HG03175 (cell line): ENCODE measurements around the gene PIGR.

Source experiments
- ATAC-seq: cut with Tn5 transposase; IDR thresholded peaks from one replicate; pipeline ENCODE4 v1.9.1; 2021; ENCODE audit warnings: mild to moderate bottlenecking, moderate library complexity; ENCODE audit not compliant: unreplicated experiment

The PIGR gene

GRCh38 chr1:206946261-206946660, at the start of gene PIGR:
PIGR (minus strand) TSS chr1:206946466; CDS start chr1:206940531, 5,935 bp downstream.
- ATAC-seq: no peak

- no peak for ATAC-seq
Measured at GRCh38 chr1:206992790-206993189, 46.5 kb upstream of the PIGR start.

- no peak for ATAC-seq
Measured at GRCh38 chr1:206987873-206988272, 41.6 kb upstream of the PIGR start.

- no peak for ATAC-seq
Measured at GRCh38 chr1:206986885-206987284, 40.6 kb upstream of the PIGR start.

GRCh38 chr1:206986402-206986801, 40.1 kb upstream of the PIGR start:
- no peak for ATAC-seq

- no peak for ATAC-seq
Measured at GRCh38 chr1:206985162-206985749, 39.0 kb upstream of the PIGR start.

- peak; percentile 82 for ATAC-seq
Measured at GRCh38 chr1:206982216-206982615, 36.0 kb upstream of the PIGR start.

- no peak for ATAC-seq
Measured at GRCh38 chr1:206979379-206980043, 33.2 kb upstream of the PIGR start.

GRCh38 chr1:206978259-206978658, 32.0 kb upstream of the PIGR start:
- ATAC-seq: no peak

- no peak for ATAC-seq
Measured at GRCh38 chr1:206975306-206975705, 29.0 kb upstream of the PIGR start.

GRCh38 chr1:206974140-206974539, 27.9 kb upstream of the PIGR start:
- ATAC-seq: no peak

GRCh38 chr1:206972728-206973127, 26.5 kb upstream of the PIGR start:
- ATAC-seq: no peak

GRCh38 chr1:206971029-206971655, 24.9 kb upstream of the PIGR start:
- peak; percentile 48 for ATAC-seq

- no peak for ATAC-seq
Measured at GRCh38 chr1:206970446-206970845, 24.2 kb upstream of the PIGR start, which contains the start of gene FCAMR. FCAMR (minus strand) TSS chr1:206970460; CDS start chr1:206970125, 335 bp downstream.

- ATAC-seq: no peak
Measured at GRCh38 chr1:206969090-206969489, 22.8 kb upstream of the PIGR start.

- ATAC-seq: peak; percentile 64
Measured at GRCh38 chr1:206967096-206967849, 21.0 kb upstream of the PIGR start.

- ATAC-seq: no peak
Measured at GRCh38 chr1:206965781-206966180, 19.5 kb upstream of the PIGR start.

GRCh38 chr1:206963740-206964139, 17.5 kb upstream of the PIGR start:
- ATAC-seq: no peak

GRCh38 chr1:206963119-206963712, 16.9 kb upstream of the PIGR start:
- ATAC-seq: no peak

GRCh38 chr1:206962272-206962671, 16.0 kb upstream of the PIGR start:
- ATAC-seq: no peak

- ATAC-seq: no peak
Measured at GRCh38 chr1:206961668-206962067, 15.4 kb upstream of the PIGR start.
